ENCODE measurements around the gene ADISSP.

DNA sequence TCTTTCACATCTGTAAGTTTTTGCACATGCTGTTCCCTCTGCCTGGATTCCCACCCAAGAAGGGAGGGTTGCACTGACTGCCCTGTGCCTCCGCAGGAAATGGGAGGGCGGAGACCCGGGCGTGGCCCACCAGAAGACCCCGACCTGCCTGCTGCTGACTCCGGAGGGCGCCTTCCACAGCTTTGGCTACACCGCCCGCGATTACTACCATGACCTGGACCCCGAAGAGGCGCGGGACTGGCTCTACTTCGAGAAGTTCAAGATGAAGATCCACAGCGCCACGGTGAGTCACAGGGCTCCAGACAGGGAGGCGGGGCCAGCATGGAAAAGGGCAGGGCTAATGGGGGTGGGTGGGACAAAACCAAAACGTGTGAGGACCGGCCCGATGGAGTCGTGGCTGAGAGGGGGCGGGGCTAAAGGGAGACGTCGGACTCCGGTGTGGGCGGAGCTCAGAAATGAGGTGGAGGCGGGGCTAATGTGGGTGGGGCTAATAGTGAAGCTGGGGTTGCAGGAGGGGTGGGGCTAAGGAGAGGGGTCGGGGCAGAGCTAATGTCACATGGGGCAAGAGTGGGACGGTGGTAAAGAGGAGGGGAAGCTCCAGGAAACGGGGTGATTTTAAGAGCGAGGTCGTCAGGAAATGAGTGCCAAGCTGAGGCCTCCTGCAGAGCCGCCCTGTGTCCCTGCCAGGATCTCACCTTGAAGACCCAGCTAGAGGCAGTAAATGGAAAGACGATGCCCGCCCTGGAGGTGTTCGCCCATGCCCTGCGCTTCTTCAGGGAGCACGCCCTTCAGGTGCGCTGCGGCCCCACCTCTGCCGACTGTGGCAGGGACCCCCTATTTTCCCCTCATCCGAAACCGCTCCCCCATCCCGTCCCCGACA lies 22.5 kb downstream of the ADISSP start:
- TF ChIP-seq, protein P1, sequence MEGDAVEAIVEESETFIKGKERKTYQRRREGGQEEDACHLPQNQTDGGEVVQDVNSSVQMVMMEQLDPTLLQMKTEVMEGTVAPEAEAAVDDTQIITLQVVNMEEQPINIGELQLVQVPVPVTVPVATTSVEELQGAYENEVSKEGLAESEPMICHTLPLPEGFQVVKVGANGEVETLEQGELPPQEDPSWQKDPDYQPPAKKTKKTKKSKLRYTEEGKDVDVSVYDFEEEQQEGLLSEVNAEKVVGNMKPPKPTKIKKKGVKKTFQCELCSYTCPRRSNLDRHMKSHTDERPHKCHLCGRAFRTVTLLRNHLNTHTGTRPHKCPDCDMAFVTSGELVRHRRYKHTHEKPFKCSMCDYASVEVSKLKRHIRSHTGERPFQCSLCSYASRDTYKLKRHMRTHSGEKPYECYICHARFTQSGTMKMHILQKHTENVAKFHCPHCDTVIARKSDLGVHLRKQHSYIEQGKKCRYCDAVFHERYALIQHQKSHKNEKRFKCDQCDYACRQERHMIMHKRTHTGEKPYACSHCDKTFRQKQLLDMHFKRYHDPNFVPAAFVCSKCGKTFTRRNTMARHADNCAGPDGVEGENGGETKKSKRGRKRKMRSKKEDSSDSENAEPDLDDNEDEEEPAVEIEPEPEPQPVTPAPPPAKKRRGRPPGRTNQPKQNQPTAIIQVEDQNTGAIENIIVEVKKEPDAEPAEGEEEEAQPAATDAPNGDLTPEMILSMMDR (IDR thresholded peaks at IDR 0.05) = no peak
- TF ChIP-seq POLR2AphosphoS5 (IDR thresholded peaks at IDR 0.05) = no peak
- no peak for TF ChIP-seq POLR2A (IDR thresholded peaks at IDR 0.05)
- TF ChIP-seq EP300 (IDR thresholded peaks at IDR 0.05; ENCODE audit: low read depth) = no peak
